HepG2 (cell line): ENCODE data around the gene CADM2. TPM values are rescaled to one million over a fixed set of nuclear protein-coding genes. Genes with fewer than 3 reads are reported as not detected.

Source experiments
- ATAC-seq: fragments of 200-7000 bp; cut with Tn5 transposase; 3 replicates; pipeline ENCODE4 v1.9.1; 2020; ENCODE audit warnings: mild to moderate bottlenecking, moderate library complexity
- BruUV-seq: library from RNA; stranded (reverse); fragments of 400-500 nt; replicated peaks from 2 replicates; lab custom pipeline; 2021; lab: Mats Ljungman, UMichigan
- CTCF ChIA-PET: fragments of 300-600 bp; formaldehyde crosslinking; extraction: SDS; loops from one replicate; lab custom pipeline; 2021; ENCODE audit warnings: low total read pairs, inconsistent platforms, low intra/inter-chr PET ratio; lab: Yijun Ruan, JAX
- POLR2A ChIA-PET: fragments of 350-600 bp; sonication (Branson Sonifier 250); formaldehyde crosslinking; loops from one replicate; lab custom pipeline; 2020; ENCODE audit warnings: antibody characterized with exemption, inconsistent platforms; lab: Yijun Ruan, JAX
- DNase-seq: peaks from one replicate; pipeline ENCODE4 v3.0.0-alpha.2; 2015; ENCODE audit warnings: low spot score
- FAIRE-seq: peaks from 3 replicates; lab custom pipeline; 2011; peaks lifted over from hg19 to GRCh38; lab: Jason Lieb, UNC
- H2AFZ ChIP-seq: one replicate; pipeline ENCODE4 v1.6.1; 2011; ENCODE audit warnings: low read length, inconsistent platforms
- H3K27ac ChIP-seq: fragments of 300-600 bp; 3 replicates; pipeline ENCODE4 v1.8.0; 2011; ENCODE audit warnings: mixed run types, mild to moderate bottlenecking, mixed read lengths, low read length, inconsistent platforms; ENCODE audit not compliant: insufficient read depth; ENCODE audit errors: extremely low read length
- H3K27me3 ChIP-seq, 2 experiments: fragments of 200-600 bp in 1 of 2; 2 replicates in 1 of 2; 3 replicates in 1 of 2; pipeline versions ENCODE4 v1.6.0 to v1.8.0; 2011; ENCODE audit warnings: low read length in 2 of 2, mild to moderate bottlenecking in 2 of 2, moderate library complexity in 2 of 2, inconsistent platforms in 1 of 2; ENCODE audit not compliant: insufficient read depth in 2 of 2, control insufficient read depth in 1 of 2
- H3K36me3 ChIP-seq, 2 experiments: fragments of 200-600 bp in 1 of 2; replicated peaks in 1 of 2; 2 replicates in 1 of 2; 3 replicates in 1 of 2; pipeline versions ENCODE4 v1.5.1 to v1.8.0; 2011; ENCODE audit warnings: low read length in 2 of 2, inconsistent platforms in 1 of 2; ENCODE audit not compliant: insufficient read depth in 2 of 2, control insufficient read depth in 1 of 2
- H3K4me1 ChIP-seq: 2 replicates; pipeline ENCODE4 v1.5.1; 2012; ENCODE audit warnings: low read length, inconsistent platforms; ENCODE audit not compliant: insufficient read depth
- H3K4me2 ChIP-seq: 2 replicates; pipeline ENCODE4 v1.6.0; 2011; ENCODE audit warnings: low read depth, low read length, inconsistent platforms
- H3K4me3 ChIP-seq, 3 experiments: fragments of 200-600 bp in 1 of 3; sonication (generic), shearing (Covaris generic) in 1 of 3; replicated peaks in 1 of 3; 2 replicates each; pipeline ENCODE4 v1.5.1; 2011 to 2016; ENCODE audit warnings: low read length in 3 of 3, inconsistent platforms in 2 of 3, low read depth in 2 of 3, mild to moderate bottlenecking in 2 of 3, control low read depth in 1 of 3, mixed read lengths in 1 of 3; ENCODE audit not compliant: insufficient read depth in 1 of 3
- H3K79me2 ChIP-seq: one replicate; pipeline ENCODE4 v1.6.1; 2011; ENCODE audit warnings: low read length, inconsistent platforms; ENCODE audit not compliant: insufficient read depth
- H3K9ac ChIP-seq: 2 replicates; pipeline ENCODE4 v1.6.0; 2011; ENCODE audit warnings: mild to moderate bottlenecking, low read depth, low read length, inconsistent platforms; ENCODE audit not compliant: insufficient read depth
- H3K9me3 ChIP-seq: 2 replicates; pipeline ENCODE4 v1.5.1; 2012; ENCODE audit warnings: mild to moderate bottlenecking, low read length
- H4K20me1 ChIP-seq: 2 replicates; pipeline ENCODE4 v1.6.0; 2011; ENCODE audit warnings: inconsistent platforms, mild to moderate bottlenecking, low read length, moderate library complexity; ENCODE audit not compliant: insufficient read depth
- FOXA1 ChIP-seq, 2 experiments: fragments of 450-650 bp in 1 of 2; sonication (generic) in 1 of 2; formaldehyde crosslinking in 1 of 2; IDR thresholded peaks; 2 replicates each; pipeline versions ENCODE4 v1.4.0 to v1.6.1; 2016 to 2020; ENCODE audit warnings: missing genetic modification reagents in 1 of 2
- FOXK1 ChIP-seq: sonication (generic); formaldehyde crosslinking; IDR thresholded peaks from 2 replicates; pipeline ENCODE4 v1.4.0; 2020; ENCODE audit warnings: low read depth, missing genetic modification reagents, borderline replicate concordance
- FUBP1 ChIP-seq: sonication (generic); formaldehyde crosslinking; IDR thresholded peaks from 2 replicates; pipeline ENCODE4 v1.5.1; 2020; ENCODE audit warnings: missing genetic modification reagents, mild to moderate bottlenecking, borderline replicate concordance
- GABPB1 ChIP-seq: IDR thresholded peaks from 2 replicates; pipeline ENCODE4 v1.6.1; 2016; ENCODE audit warnings: mild to moderate bottlenecking, missing genetic modification reagents, moderate library complexity, missing compliant biosample characterization
- RERE ChIP-seq: IDR thresholded peaks from 2 replicates; pipeline ENCODE4 v1.6.1; 2016; ENCODE audit warnings: low read depth, missing genetic modification reagents, missing compliant biosample characterization
- REXO4 ChIP-seq: sonication (generic); formaldehyde crosslinking; IDR thresholded peaks from 2 replicates; pipeline ENCODE4 v1.8.0; 2022; ENCODE audit warnings: missing genetic modification reagents, mild to moderate bottlenecking, borderline replicate concordance
- SMAD9 ChIP-seq: sonication (generic); formaldehyde crosslinking; IDR thresholded peaks from 2 replicates; pipeline ENCODE4 v1.5.1; 2020; ENCODE audit warnings: mild to moderate bottlenecking, missing genetic modification reagents
- TP53 ChIP-seq: sonication (generic); formaldehyde crosslinking; conservative IDR thresholded peaks from 2 replicates; pipeline ENCODE4 v1.4.0; 2020; ENCODE audit warnings: missing genetic modification reagents
- WGBS: methylation state at CpG from one replicate; pipeline ENCODE4 v1.1.6; 2017; ENCODE audit warnings: low lambda C conversion rate; 5-methylcytosine and 5-hydroxymethylcytosine counted together
- in situ Hi-C: cut with HindIII; loops from 2 replicates; pipeline ENCODE4 v1.10.0; 2017; ENCODE audit warnings: low pct_unique_long_range_greater_than_20kb; ENCODE audit not compliant: extremely low pct_ligation_motif_present
- intact Hi-C: fragments of 100-400 bp; cut with micrococcal nuclease; formaldehyde crosslinking; loops from one replicate; pipeline ENCODE4 v1.10.0; 2022; ENCODE audit not compliant: unreplicated experiment
- polyA plus RNA-seq, 8 experiments: library from polyadenylated mRNA; depleted of rRNA in 3 of 8; stranded (reverse) in 7 of 8; unstranded in 1 of 8; fragments of >200 nt; fragmentation: Illumina TruSeq in 4 of 8; extraction: Trizol in 4 of 8; gene quantifications; 2 replicates each; pipeline versions ENCODE4 v1.2.1 to v1.2.3, GENCODE V29; 2011 to 2016; ENCODE audit warnings: low read depth in 4 of 8, missing spikeins in 1 of 8, mixed read lengths in 1 of 8; ENCODE audit not compliant: insufficient read depth in 1 of 8
- total RNA-seq, 5 experiments: library from RNA; depleted of rRNA; stranded (reverse); fragments of >200 nt; fragmentation: Illumina TruSeq; extraction: Trizol; gene quantifications; 2 replicates each; pipeline ENCODE4 v1.2.3, GENCODE V29; 2016; ENCODE audit warnings: low read depth in 1 of 5
- TF ChIP-seq, protein P1 (sequence below): sonication (generic); formaldehyde crosslinking; conservative IDR thresholded peaks from 2 replicates; pipeline ENCODE4 v1.4.0; 2020; ENCODE audit warnings: missing genetic modification reagents

The CADM2 gene
- total and polyA plus RNA-seq, 2 of the 13 experiments (the other 11 are each of a cell fraction or from before 2014, with no cell fraction given), result not detected

DNA sequence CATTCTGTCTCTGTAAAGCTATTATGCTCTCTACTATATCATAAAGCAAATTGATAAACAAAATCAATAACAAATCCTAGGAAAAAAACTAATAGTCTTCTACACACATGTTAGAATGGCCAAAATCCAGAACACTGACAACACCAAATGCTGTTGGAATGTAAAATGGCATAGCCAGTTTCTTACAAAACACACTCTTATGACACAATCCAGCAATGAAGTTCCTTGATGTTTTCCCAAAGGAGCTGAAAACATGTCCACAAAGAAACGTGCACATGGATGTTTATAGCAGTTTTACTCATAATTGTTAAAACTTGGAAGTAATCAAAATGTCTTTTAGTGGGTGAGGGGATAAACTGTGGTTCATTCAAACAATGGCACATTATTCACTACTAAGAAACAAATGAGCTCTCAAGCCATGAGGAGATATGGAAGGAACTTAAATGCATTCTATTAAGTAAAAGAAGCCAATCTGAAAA is 32.7 kb downstream of the CADM2 start:
- DNase-seq, result no peak
- POLR2A ChIA-PET, result no interaction called here
- no peak overlapping the region for H3K27ac ChIP-seq
- FAIRE-seq, result no peak
- intact Hi-C loops (no loop called here), in situ Hi-C loops (no loop called here)
- H3K4me1 ChIP-seq, result no peaks in the 10 kb centered on the region
- no peaks in the 10 kb centered on the region for H3K9me3 ChIP-seq
- H3K4me3 ChIP-seq, result no peak overlapping the region
- no peak overlapping the region for H2AFZ ChIP-seq
- CTCF ChIA-PET, result no interaction called here
- no peaks in the 10 kb centered on the region; a peak in 1 of 5 replicates for H3K27me3 ChIP-seq
- no peak overlapping the region for H3K9ac ChIP-seq
- no peaks in the 10 kb centered on the region for H4K20me1 ChIP-seq
- ATAC-seq, result no peak
- no peak overlapping the region for H3K4me2 ChIP-seq
- no peaks in the 10 kb centered on the region for H3K79me2 ChIP-seq
- WGBS, result 0% methylated on average over 1 of the region's 1 CpG
- BruUV-seq, result no TSS peak
- TF ChIP-seq FOXK1 (CRISPR knock-in tag), result no peak
- no peak for TF ChIP-seq FUBP1
- no peak for TF ChIP-seq FOXA1 (IDR thresholded peaks at IDR 0.05)
- no peak for TF ChIP-seq FOXA1 (CRISPR knock-in tag; IDR thresholded peaks at IDR 0.05)
- no peak for TF ChIP-seq RERE (CRISPR knock-in tag)
- TF ChIP-seq, protein P1, sequence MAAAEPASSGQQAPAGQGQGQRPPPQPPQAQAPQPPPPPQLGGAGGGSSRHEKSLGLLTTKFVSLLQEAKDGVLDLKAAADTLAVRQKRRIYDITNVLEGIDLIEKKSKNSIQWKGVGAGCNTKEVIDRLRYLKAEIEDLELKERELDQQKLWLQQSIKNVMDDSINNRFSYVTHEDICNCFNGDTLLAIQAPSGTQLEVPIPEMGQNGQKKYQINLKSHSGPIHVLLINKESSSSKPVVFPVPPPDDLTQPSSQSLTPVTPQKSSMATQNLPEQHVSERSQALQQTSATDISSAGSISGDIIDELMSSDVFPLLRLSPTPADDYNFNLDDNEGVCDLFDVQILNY (CRISPR knock-in tag), result no peak
- TF ChIP-seq REXO4 (CRISPR knock-in tag), result no peak
- no peak for TF ChIP-seq SMAD9 (CRISPR knock-in tag)
- no peak for TF ChIP-seq GABPB1 (CRISPR knock-in tag)
- TF ChIP-seq TP53 (CRISPR knock-in tag), result no peak
- no peaks in the 10 kb centered on the region for H3K36me3 ChIP-seq
